ENCODE measurements around the gene CORO2A. TPM values are rescaled to one million over a fixed set of nuclear protein-coding genes. Genes with fewer than 3 reads are reported as not detected.

CORO2A gene
- total and polyA plus RNA-seq, 2 of the 8 experiments (the other 6 are each of a cell fraction or from before 2014, with no cell fraction given): 13.7 to 27.9 TPM

- 90% methylated on average over 3 of the region's 3 CpGs; no CpG with 5 or more reads in 1 of the 2 experiments for WGBS, 2 experiments (ENCODE audit: extremely low coverage in 1 of 2, insufficient coverage in 1 of 2, insufficient read length in 1 of 2, insufficient replicate concordance in 2 of 2, low coverage in 1 of 2, low lambda C conversion rate in 2 of 2, missing lambda C conversion rate in 1 of 2)
- Histone ChIP-seq H3K79me2 (ENCODE audit: control insufficient read depth in 1 of 2, insufficient read depth in 2 of 2, low read length in 2 of 2) (peaks cover 0 to 7% of the 10 kb centered on the region in 2 experiments; a peak in 2 of 4 replicates), H3K14ac (ENCODE audit: insufficient read length) (no peak overlapping the region), H3K56ac (replicated peaks; ENCODE audit: insufficient read length, low read depth, low read length) (no peak overlapping the region), H2BK12ac (ENCODE audit: low read depth, low read length) (no peak overlapping the region), H4K8ac (ENCODE audit: extremely low read depth, insufficient read depth, low read length) (no peak overlapping the region), H2BK15ac (ENCODE audit: low read length) (no peak overlapping the region), H3K4ac (replicated peaks; ENCODE audit: insufficient read length, low read depth, low read length) (no peak overlapping the region), H2AK5ac (ENCODE audit: low read depth, low read length) (no peak overlapping the region), H3K4me1 (replicated peaks in 1 of 4; ENCODE audit: control insufficient read depth in 3 of 4, insufficient read depth in 4 of 4, low read length in 3 of 4) (peaks cover 10 to 21% (median 14%) of the 10 kb centered on the region in 4 experiments), H3K18ac (ENCODE audit: extremely low read depth, low read length) (no peak overlapping the region), H4K20me1 (replicated peaks in 1 of 2; ENCODE audit: control insufficient read depth in 1 of 2, insufficient read depth in 2 of 2, low read length in 2 of 2) (peaks cover 0 to 2% of the 10 kb centered on the region in 2 experiments), H3K27me3 (replicated peaks in 1 of 4; ENCODE audit: control insufficient read depth in 3 of 4, extremely low read depth in 1 of 4, insufficient read depth in 3 of 4, low read length in 3 of 4) (no peaks in the 10 kb centered on the region), H3K27ac (ENCODE audit: low read depth, low read length) (no peak overlapping the region), H2BK5ac (ENCODE audit: low read depth, low read length) (no peak overlapping the region), H3K4me2 (ENCODE audit: insufficient read depth in 1 of 2, low read depth in 2 of 2, low read length in 2 of 2) (no peak overlapping the region), H3K36me3 (ENCODE audit: control insufficient read depth in 2 of 4, insufficient read depth in 4 of 4, low read length in 3 of 4) (no peaks in the 10 kb centered on the region), H3K9ac (replicated peaks in 1 of 4; ENCODE audit: extremely low read depth in 1 of 4, low read depth in 3 of 4, low read length in 3 of 4) (no peak overlapping the region), H3K23me2 (ENCODE audit: low read depth, low read length) (no peaks in the 10 kb centered on the region), H3K4me3 (ENCODE audit: extremely low read depth in 1 of 4, insufficient read depth in 2 of 4, low read depth in 3 of 4, low read length in 4 of 4) (no peak overlapping the region), H2AFZ (ENCODE audit: low read length) (no peak overlapping the region), H3K79me1 (ENCODE audit: low read depth, low read length) (peaks cover 7% of the 10 kb centered on the region), H2BK20ac (ENCODE audit: low read length) (no peak overlapping the region), H3K9me3 (ENCODE audit: insufficient read depth in 2 of 2, low read depth in 1 of 2, low read length in 1 of 2) (no peaks in the 10 kb centered on the region), H4K91ac (replicated peaks; ENCODE audit: insufficient read length, low read length) (no peak overlapping the region), H2BK120ac (replicated peaks; ENCODE audit: low read depth, low read length) (no peak overlapping the region), H3K23ac (ENCODE audit: insufficient read length) (no peak overlapping the region), H4K5ac (ENCODE audit: insufficient read length, low read depth, low read length) (no peak overlapping the region)
- ChIA-PET CTCF (ENCODE audit: partially characterized antibody) (interaction anchor here (1.4 kb wide), 1 partner anchor 80 kb away, joined by 5 read pairs; the partner anchor contains the start of gene TBC1D2), POLR2A (ENCODE audit: partially characterized antibody) (no interaction called here)
- FAIRE-seq (no peak), DNase-seq (ENCODE audit: low read depth in 1 of 2, low spot score in 2 of 2) (no peak)
- TF ChIP-seq SIRT6 (IDR thresholded peaks at IDR 0.05; ENCODE audit: low read length): no peak
- no peak for TF ChIP-seq SRF (IDR thresholded peaks at IDR 0.05; ENCODE audit: low read depth, low read length)
- no peak for TF ChIP-seq RBBP5 (IDR thresholded peaks at IDR 0.05; ENCODE audit: borderline replicate concordance, low read depth, low read length)
- no peak for TF ChIP-seq POLR2AphosphoS5 (IDR thresholded peaks at IDR 0.05; ENCODE audit: low read depth, low read length)
- TF ChIP-seq MAX (IDR thresholded peaks at IDR 0.05): no peak
- TF ChIP-seq TEAD4 (IDR thresholded peaks at IDR 0.05; ENCODE audit: low read depth, low read length): no peak
- TF ChIP-seq CBX5 (IDR thresholded peaks at IDR 0.05; ENCODE audit: low read depth, low read length): no peak
Measured at GRCh38 chr9:98175762-98176161, 16.7 kb downstream of the CORO2A start.
